Breast epithelium (tissue), 3 donors: ENCODE data around the gene AHI1.

Experiments
- POLR2A ChIP-seq: fragments of 450-650 bp; IDR thresholded peaks from one replicate; pipeline ENCODE4 v1.6.1; 2016; ENCODE audit warnings: antibody characterized with exemption, mild to moderate bottlenecking, moderate library complexity
- TF ChIP-seq, protein P1 (sequence below), 3 donors: fragments of 450-650 bp; IDR thresholded peaks; one replicate each; pipeline ENCODE4 v1.5.1; 2016 to 2017; ENCODE audit warnings: antibody characterized with exemption in 3 of 3, mild to moderate bottlenecking in 3 of 3, moderate library complexity in 3 of 3

DNA sequence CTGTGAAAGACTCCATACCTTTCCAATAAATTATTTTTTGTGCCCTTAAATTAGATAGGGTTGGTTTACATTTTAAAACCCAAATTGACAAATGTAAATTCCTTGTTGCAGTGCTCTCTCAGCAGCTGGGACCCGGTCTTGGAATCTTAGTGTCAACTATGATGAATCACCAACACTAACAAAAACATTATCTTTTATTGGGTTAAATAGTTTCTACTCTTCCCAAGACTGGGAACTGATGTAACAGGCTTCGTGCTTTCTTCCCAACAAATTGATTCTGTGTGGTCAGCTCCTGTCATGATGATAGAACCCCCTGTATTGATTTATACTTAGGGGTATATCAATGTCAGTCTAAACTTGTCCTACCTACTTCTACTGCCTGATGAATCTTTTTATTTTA is 23.2 kb upstream of the AHI1 start:
- TF ChIP-seq POLR2A, result no peak
- TF ChIP-seq, protein P1, sequence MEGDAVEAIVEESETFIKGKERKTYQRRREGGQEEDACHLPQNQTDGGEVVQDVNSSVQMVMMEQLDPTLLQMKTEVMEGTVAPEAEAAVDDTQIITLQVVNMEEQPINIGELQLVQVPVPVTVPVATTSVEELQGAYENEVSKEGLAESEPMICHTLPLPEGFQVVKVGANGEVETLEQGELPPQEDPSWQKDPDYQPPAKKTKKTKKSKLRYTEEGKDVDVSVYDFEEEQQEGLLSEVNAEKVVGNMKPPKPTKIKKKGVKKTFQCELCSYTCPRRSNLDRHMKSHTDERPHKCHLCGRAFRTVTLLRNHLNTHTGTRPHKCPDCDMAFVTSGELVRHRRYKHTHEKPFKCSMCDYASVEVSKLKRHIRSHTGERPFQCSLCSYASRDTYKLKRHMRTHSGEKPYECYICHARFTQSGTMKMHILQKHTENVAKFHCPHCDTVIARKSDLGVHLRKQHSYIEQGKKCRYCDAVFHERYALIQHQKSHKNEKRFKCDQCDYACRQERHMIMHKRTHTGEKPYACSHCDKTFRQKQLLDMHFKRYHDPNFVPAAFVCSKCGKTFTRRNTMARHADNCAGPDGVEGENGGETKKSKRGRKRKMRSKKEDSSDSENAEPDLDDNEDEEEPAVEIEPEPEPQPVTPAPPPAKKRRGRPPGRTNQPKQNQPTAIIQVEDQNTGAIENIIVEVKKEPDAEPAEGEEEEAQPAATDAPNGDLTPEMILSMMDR (IDR thresholded peaks at IDR 0.05), result no peak
